ENCODE results near the gene RFNG.

RFNG gene

GRCh38 chr17:82089723-82090548 is 38.3 kb upstream of the RFNG start:
- peak in 1 of 2 experiments; percentile 25 for DNase-seq (ENCODE audit: low read depth in 1 of 2, low spot score in 1 of 2)
- no peak for TF ChIP-seq SPI1 (IDR thresholded peaks at IDR 0.05; ENCODE audit: borderline replicate concordance, low read depth)
- no peak for TF ChIP-seq POLR2AphosphoS5 (IDR thresholded peaks at IDR 0.05; ENCODE audit: low read depth)
- TF ChIP-seq CTCF (IDR thresholded peaks at IDR 0.05; ENCODE audit: insufficient read depth, low read length): no peak
- TF ChIP-seq GABPA (IDR thresholded peaks at IDR 0.05; ENCODE audit: low read depth): no peak
- TF ChIP-seq REST (IDR thresholded peaks at IDR 0.05; ENCODE audit: insufficient replicate concordance, low read depth): no peak
- H3K27me3 ChIP-seq (ENCODE audit: insufficient read depth, poor library complexity, severe bottlenecking): no peaks in the 10 kb centered on the region
- H3K27ac ChIP-seq (replicated peaks): no peak overlapping the region
- H3K4me3 ChIP-seq (replicated peaks; ENCODE audit: insufficient read depth, low read length): no peak overlapping the region

- H3K27ac ChIP-seq (replicated peaks): no peak overlapping the region
- no peak; the same call in 1 of the 2 replicates for TF ChIP-seq POLR2AphosphoS5 (IDR thresholded peaks at IDR 0.05; ENCODE audit: low read depth)
- no peak for TF ChIP-seq GABPA (IDR thresholded peaks at IDR 0.05; ENCODE audit: low read depth)
- TF ChIP-seq REST (IDR thresholded peaks at IDR 0.05; ENCODE audit: insufficient replicate concordance, low read depth): no peak
- TF ChIP-seq SPI1 (IDR thresholded peaks at IDR 0.05; ENCODE audit: borderline replicate concordance, low read depth): no peak
- no peak for TF ChIP-seq CTCF (IDR thresholded peaks at IDR 0.05; ENCODE audit: insufficient read depth, low read length)
- H3K4me3 ChIP-seq (replicated peaks; ENCODE audit: insufficient read depth, low read length): no peak overlapping the region
- no peak for DNase-seq (ENCODE audit: low read depth in 1 of 2, low spot score in 1 of 2)
- no peaks in the 10 kb centered on the region for H3K27me3 ChIP-seq (ENCODE audit: insufficient read depth, poor library complexity, severe bottlenecking)
These were observed 37.5 kb upstream of the RFNG start for GRCh38 chr17:82088838-82089722.

- no peaks in the 10 kb centered on the region for H3K27me3 ChIP-seq (ENCODE audit: insufficient read depth, poor library complexity, severe bottlenecking)
- TF ChIP-seq GABPA (IDR thresholded peaks at IDR 0.05; ENCODE audit: low read depth) (no peak), REST (IDR thresholded peaks at IDR 0.05; ENCODE audit: insufficient replicate concordance, low read depth) (no peak), CTCF (IDR thresholded peaks at IDR 0.05; ENCODE audit: insufficient read depth, low read length) (no peak), POLR2AphosphoS5 (IDR thresholded peaks at IDR 0.05; ENCODE audit: low read depth) (0 out of 2 replicates have a peak, but pooled peaks have one; percentile 6), SPI1 (IDR thresholded peaks at IDR 0.05; ENCODE audit: borderline replicate concordance, low read depth) (no peak)
- H3K4me3 ChIP-seq (replicated peaks; ENCODE audit: insufficient read depth, low read length): no peak overlapping the region
- H3K27ac ChIP-seq (replicated peaks): no peak overlapping the region
- peak in 1 of 2 experiments; percentile 24 for DNase-seq (ENCODE audit: low read depth in 1 of 2, low spot score in 1 of 2)
These were observed 36.6 kb upstream of the RFNG start for GRCh38 chr17:82087961-82088837.
